HepG2 (cell line): ENCODE measurements around the gene CFAP119. TPM values are rescaled to one million over a fixed set of nuclear protein-coding genes. Genes with fewer than 3 reads are reported as not detected.

Source experiments
- AGO2 ChIP-seq: fragments of 200-400 bp; formaldehyde crosslinking; optimal IDR thresholded peaks from 2 replicates; pipeline ENCODE3; 2017; ENCODE audit warnings: mild to moderate bottlenecking, low read depth, low read length, moderate library complexity
- ARHGAP35 ChIP-seq: sonication (generic); formaldehyde crosslinking; IDR thresholded peaks from 2 replicates; pipeline ENCODE4 v1.9.0; 2022; ENCODE audit warnings: mild to moderate bottlenecking, inconsistent platforms, moderate library complexity, missing genetic modification reagents, borderline replicate concordance
- ATF1 ChIP-seq: IDR thresholded peaks from 2 replicates; pipeline ENCODE4 v1.6.1; 2016; ENCODE audit warnings: mild to moderate bottlenecking, control low read depth
- CENPT ChIP-seq: sonication (generic); formaldehyde crosslinking; IDR thresholded peaks from 2 replicates; pipeline ENCODE4 v1.8.0; 2022; ENCODE audit warnings: low read depth, mild to moderate bottlenecking, moderate library complexity, missing genetic modification reagents
- GABPB1 ChIP-seq: IDR thresholded peaks from 2 replicates; pipeline ENCODE4 v1.6.1; 2016; ENCODE audit warnings: mild to moderate bottlenecking, missing genetic modification reagents, moderate library complexity, missing compliant biosample characterization
- HNF4A ChIP-seq: sonication (generic); formaldehyde crosslinking; IDR thresholded peaks from 2 replicates; pipeline ENCODE4 v1.4.0; 2020; ENCODE audit warnings: missing genetic modification reagents
- JUND ChIP-seq: sonication (generic); formaldehyde crosslinking; IDR thresholded peaks from 2 replicates; pipeline ENCODE4 v1.8.0; 2022; ENCODE audit warnings: mild to moderate bottlenecking, missing genetic modification reagents
- MTA1 ChIP-seq: sonication (generic); formaldehyde crosslinking; IDR thresholded peaks from 2 replicates; pipeline ENCODE4 v1.4.0; 2020; ENCODE audit warnings: missing genetic modification reagents, mild to moderate bottlenecking, borderline replicate concordance
- MXD1 ChIP-seq: sonication (generic); formaldehyde crosslinking; IDR thresholded peaks from 2 replicates; pipeline ENCODE4 v1.4.0; 2020; ENCODE audit warnings: mild to moderate bottlenecking, missing genetic modification reagents
- NFE2L1 ChIP-seq: sonication (generic); formaldehyde crosslinking; IDR thresholded peaks from 2 replicates; pipeline ENCODE4 v1.4.0; 2020; ENCODE audit warnings: missing genetic modification reagents, mild to moderate bottlenecking, borderline replicate concordance
- NFIB ChIP-seq: sonication (generic); formaldehyde crosslinking; IDR thresholded peaks from 2 replicates; pipeline ENCODE4 v1.9.0; 2021; ENCODE audit warnings: missing genetic modification reagents, mild to moderate bottlenecking, borderline replicate concordance
- NFYB ChIP-seq: sonication (generic); formaldehyde crosslinking; IDR thresholded peaks from 2 replicates; pipeline ENCODE4 v1.4.0; 2020; ENCODE audit warnings: missing genetic modification reagents
- PRDM15 ChIP-seq: sonication (generic); formaldehyde crosslinking; IDR thresholded peaks from 2 replicates; pipeline ENCODE4 v1.4.0; 2020; ENCODE audit warnings: missing genetic modification reagents
- TFAP4 ChIP-seq: sonication (generic); IDR thresholded peaks from 2 replicates; pipeline ENCODE4 v1.6.1; 2016; ENCODE audit warnings: low read depth, borderline replicate concordance
- ZFX ChIP-seq: sonication (generic); formaldehyde crosslinking; IDR thresholded peaks from 2 replicates; pipeline ENCODE4 v1.4.0; 2020; ENCODE audit warnings: mild to moderate bottlenecking, low read depth, missing genetic modification reagents, moderate library complexity
- ZFYVE20 ChIP-seq: sonication (generic); formaldehyde crosslinking; IDR thresholded peaks from 2 replicates; pipeline ENCODE4 v1.8.0; 2023; ENCODE audit warnings: low read depth, mild to moderate bottlenecking, moderate library complexity, missing genetic modification reagents, borderline replicate concordance
- ZNF263 ChIP-seq: sonication (generic); formaldehyde crosslinking; IDR thresholded peaks from 2 replicates; pipeline ENCODE4 v1.4.0; 2020; ENCODE audit warnings: missing genetic modification reagents
- ZNF274 ChIP-seq: sonication (generic); formaldehyde crosslinking; IDR thresholded peaks from 2 replicates; pipeline ENCODE4 v1.5.1; 2020; ENCODE audit warnings: mild to moderate bottlenecking, missing genetic modification reagents
- ZNF687 ChIP-seq: sonication (generic); formaldehyde crosslinking; IDR thresholded peaks from 2 replicates; pipeline ENCODE4 v1.5.1; 2020; ENCODE audit warnings: mild to moderate bottlenecking, missing genetic modification reagents, moderate library complexity
- polyA plus RNA-seq, 8 experiments: library from polyadenylated mRNA; depleted of rRNA in 3 of 8; stranded (reverse) in 7 of 8; unstranded in 1 of 8; fragments of >200 nt; fragmentation: Illumina TruSeq in 4 of 8; extraction: Trizol in 4 of 8; gene quantifications; 2 replicates each; pipeline versions ENCODE4 v1.2.1 to v1.2.3, GENCODE V29; 2011 to 2016; ENCODE audit warnings: low read depth in 4 of 8, missing spikeins in 1 of 8, mixed read lengths in 1 of 8; ENCODE audit not compliant: insufficient read depth in 1 of 8
- total RNA-seq, 5 experiments: library from RNA; depleted of rRNA; stranded (reverse); fragments of >200 nt; fragmentation: Illumina TruSeq; extraction: Trizol; gene quantifications; 2 replicates each; pipeline ENCODE4 v1.2.3, GENCODE V29; 2016; ENCODE audit warnings: low read depth in 1 of 5

Gene CFAP119
- total and polyA plus RNA-seq, 2 of the 13 experiments (the other 11 are each of a cell fraction or from before 2014, with no cell fraction given) = 6.4 TPM

GRCh38 chr16:30777591-30778297 lies 15.9 kb upstream of the CFAP119 start (continued):
- TF ChIP-seq TFAP4 (peak; percentile 24; the same call in 1 of the 2 replicates), MXD1 (CRISPR knock-in tag) (no peak), ARHGAP35 (0 out of 2 replicates have a peak, but pooled peaks have one; percentile 11), NFIB (CRISPR knock-in tag) (0 out of 2 replicates have a peak, but pooled peaks have one; percentile 14), ZFX (CRISPR knock-in tag) (peak; percentile 35; the same call in 1 of the 2 replicates), NFE2L1 (CRISPR knock-in tag) (no peak), AGO2 (peak; percentile 95), GABPB1 (CRISPR knock-in tag) (peak; percentile 37; the same call in 1 of the 2 replicates), NFYB (CRISPR knock-in tag) (no peak), ZNF274 (CRISPR knock-in tag) (0 out of 2 replicates have a peak, but pooled peaks have one; percentile 24), JUND (CRISPR knock-in tag) (0 out of 2 replicates have a peak, but pooled peaks have one; percentile 33), ZFYVE20 (CRISPR knock-in tag) (no peak), PRDM15 (CRISPR knock-in tag) (peak; percentile 33; the same call in 1 of the 2 replicates), ZNF263 (CRISPR knock-in tag) (peak; percentile 35; the same call in 1 of the 2 replicates), ATF1 (no peak), MTA1 (CRISPR knock-in tag) (peak; percentile 59; the same call in 1 of the 2 replicates), CENPT (CRISPR knock-in tag) (peak; percentile 44; the same call in 1 of the 2 replicates), HNF4A (CRISPR knock-in tag) (peak; percentile 20; the same call in 1 of the 2 replicates), ZNF687 (CRISPR knock-in tag) (peak; percentile 43; the same call in 1 of the 2 replicates)
